Fibroblast of the aortic adventitia (primary cell): Measurements from ENCODE around the gene CPT1B. TPM values are rescaled to one million over a fixed set of nuclear protein-coding genes. Genes with fewer than 3 reads are reported as not detected.

Source experiments
- DNase-seq: peaks from one replicate; pipeline ENCODE4 v3.0.0-alpha.2; 2010; ENCODE audit warnings: low read depth
- H3K4me3 ChIP-seq: 2 replicates; pipeline ENCODE4 v1.5.1; 2011; ENCODE audit warnings: low read depth, mild to moderate bottlenecking, control low read depth, low read length, moderate library complexity
- total RNA-seq: library from RNA; depleted of rRNA; stranded (reverse); fragments of >200 nt; gene quantifications from 2 replicates; pipeline ENCODE4 v1.2.3, GENCODE V29; 2012; ENCODE audit warnings: low replicate concordance
- TF ChIP-seq, protein P1 (sequence below): IDR thresholded peaks from 2 replicates; pipeline ENCODE4 v1.5.1; 2011; ENCODE audit warnings: mild to moderate bottlenecking, low read length, control low read depth, inconsistent platforms; ENCODE audit not compliant: insufficient read depth

CPT1B gene
- total RNA-seq, 1 donor = 1.1 TPM

DNA sequence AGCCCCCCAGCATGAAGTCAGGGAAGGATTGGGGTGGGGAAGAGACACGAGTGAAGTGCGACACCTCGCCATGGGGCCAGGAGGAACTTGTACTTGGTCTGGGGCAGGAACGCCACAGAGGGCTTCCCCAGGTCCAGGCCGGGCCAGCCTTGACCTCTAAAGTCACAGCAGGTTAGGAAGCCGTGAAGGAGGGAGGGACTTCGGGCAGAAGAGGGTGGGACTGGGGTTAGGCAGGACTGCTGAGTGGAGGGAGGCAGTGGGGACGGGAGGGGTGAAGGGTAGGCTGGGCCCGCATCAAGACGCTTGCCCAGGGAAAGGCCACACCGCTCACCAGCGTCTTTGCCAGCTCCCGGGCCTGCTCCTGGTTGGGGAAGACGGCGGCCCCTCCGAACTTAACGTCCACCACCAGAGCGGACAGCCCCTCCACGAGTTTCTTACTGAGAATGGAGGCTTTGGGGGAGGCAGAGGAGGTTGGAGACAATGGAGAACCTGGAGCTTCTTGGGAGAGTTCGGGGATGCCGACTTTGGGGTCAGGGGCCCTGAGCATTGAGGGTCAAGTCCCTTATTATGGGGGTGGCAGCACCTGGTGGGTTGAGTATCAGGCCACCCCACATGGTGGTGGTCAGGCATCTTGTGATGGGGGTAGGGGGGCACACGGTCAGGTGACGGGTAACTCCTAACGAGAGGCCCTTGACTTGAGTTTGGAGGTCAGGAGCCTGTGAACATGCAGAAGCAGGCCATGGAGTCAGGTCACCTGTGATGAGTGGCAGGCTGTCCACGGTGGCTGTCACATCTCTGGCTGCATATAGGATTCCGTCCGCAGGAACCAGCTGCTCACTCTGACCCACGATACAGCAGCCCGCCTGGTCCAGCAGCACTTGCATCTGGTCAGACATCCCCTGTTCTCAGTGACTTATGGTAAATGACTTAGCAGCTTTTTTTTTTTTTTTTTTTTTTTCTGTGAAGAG, 51.1 kb downstream of the CPT1B start:
- TF ChIP-seq, protein P1, sequence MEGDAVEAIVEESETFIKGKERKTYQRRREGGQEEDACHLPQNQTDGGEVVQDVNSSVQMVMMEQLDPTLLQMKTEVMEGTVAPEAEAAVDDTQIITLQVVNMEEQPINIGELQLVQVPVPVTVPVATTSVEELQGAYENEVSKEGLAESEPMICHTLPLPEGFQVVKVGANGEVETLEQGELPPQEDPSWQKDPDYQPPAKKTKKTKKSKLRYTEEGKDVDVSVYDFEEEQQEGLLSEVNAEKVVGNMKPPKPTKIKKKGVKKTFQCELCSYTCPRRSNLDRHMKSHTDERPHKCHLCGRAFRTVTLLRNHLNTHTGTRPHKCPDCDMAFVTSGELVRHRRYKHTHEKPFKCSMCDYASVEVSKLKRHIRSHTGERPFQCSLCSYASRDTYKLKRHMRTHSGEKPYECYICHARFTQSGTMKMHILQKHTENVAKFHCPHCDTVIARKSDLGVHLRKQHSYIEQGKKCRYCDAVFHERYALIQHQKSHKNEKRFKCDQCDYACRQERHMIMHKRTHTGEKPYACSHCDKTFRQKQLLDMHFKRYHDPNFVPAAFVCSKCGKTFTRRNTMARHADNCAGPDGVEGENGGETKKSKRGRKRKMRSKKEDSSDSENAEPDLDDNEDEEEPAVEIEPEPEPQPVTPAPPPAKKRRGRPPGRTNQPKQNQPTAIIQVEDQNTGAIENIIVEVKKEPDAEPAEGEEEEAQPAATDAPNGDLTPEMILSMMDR = peak; percentile 0
- DNase-seq = peak; percentile 43

DNA sequence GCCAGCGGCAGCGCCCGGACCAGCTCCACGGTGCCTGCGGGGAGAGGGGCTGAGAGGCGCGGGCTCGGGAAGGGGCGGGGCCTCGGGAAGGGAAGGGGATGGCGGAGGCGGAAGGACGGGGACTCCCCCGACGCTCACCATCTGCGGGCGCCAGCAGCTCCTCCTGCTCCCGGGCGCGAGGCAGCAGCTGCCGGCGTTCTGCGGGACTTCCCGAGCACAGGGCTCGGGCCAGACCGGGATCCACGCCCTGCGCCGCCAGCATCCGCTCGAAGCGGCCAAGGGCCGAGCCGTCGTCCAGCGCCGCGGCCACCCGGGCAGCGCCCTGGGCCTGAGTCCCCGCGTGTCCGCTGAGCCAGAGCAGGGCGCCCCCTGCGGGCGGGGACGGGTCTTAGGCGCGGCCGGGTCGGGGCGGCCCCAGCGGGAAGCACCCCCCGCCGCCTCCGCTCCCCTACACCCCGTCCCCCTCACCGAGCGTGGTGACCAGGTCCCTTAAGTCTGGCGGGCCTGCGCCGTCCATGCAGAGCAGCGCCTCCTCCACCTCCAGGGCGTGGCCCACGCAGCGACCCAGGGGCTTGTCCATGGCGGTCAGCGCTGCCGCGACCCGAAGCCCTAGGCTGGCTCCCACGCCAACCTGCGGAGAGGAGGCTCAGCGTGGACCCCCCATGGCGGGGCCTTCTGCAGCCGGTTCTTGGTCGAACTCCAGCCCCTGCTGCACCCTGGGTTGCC, 52.0 kb downstream of the CPT1B start:
- DNase-seq = peak; percentile 64

More for the DNA sequence above, 51.1 kb downstream of the CPT1B start:
- peak overlapping the region; percentile 77 for H3K4me3 ChIP-seq

DNA sequence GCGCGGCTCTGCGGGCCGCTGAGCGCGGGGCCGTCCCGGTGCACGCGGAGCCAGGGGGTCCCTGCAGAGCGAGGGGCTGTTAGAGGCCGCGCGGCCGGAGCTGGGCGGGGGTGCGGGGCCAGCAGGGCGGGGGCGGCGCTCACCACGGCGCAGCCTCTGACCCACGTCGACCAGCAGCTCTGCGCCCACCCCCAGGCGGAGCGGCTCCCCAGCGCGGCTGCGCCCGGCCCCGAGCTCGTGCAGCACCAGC, 52.4 kb downstream of the CPT1B start:
- no peak for DNase-seq
- peak overlapping the region; percentile 77 for H3K4me3 ChIP-seq
- TF ChIP-seq, protein P1 = no peak

More for the DNA sequence above, 52.0 kb downstream of the CPT1B start:
- peak overlapping the region; percentile 77 for H3K4me3 ChIP-seq
- TF ChIP-seq, protein P1 = peak; percentile 49

DNA sequence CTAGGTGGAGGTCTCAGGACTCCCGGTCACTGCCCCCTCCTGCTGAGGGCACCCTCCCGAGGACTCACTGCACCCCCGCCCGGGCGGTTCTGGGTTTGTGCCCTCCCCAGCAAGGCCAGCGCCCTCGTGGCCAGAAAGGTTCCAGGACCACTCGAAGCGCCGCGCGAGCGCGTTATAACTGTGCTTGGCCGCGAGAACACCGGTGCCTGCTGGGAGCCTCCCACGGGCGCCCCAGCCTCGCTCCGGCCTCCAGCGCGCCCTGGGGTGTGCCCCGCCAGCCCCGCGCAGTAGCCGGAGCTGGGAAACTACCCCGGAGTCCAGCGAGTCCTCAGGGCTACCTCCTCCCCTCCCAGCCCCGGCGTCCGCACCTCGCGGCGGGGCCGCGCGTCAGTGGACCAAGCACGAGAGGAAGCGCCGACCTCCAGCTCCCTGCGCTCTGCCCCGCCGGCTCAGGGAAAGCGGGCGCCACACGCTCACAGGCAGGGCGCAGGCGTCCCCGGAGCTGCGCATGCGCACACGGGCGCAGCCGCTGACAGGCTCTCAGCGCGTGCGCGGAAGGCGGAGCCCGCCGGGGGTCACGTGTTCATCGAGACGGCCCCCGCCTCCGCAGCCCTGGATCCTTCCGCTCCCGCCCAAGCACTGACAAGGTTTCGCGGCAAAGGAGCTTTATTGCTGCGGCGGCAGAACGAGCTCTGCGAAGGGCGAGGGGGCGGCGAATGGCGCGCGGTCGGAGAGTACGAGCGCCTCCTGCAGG, 52.9 kb downstream of the CPT1B start, which contains the start of gene SCO2:
TSS of gene SCO2 (minus strand) at position 495 of the 754 bp plus-strand sequence. CDS start 1,187 bp downstream, outside the sequence.
- peak; percentile 95 for DNase-seq
- peak within 1 kb of the TSS; percentile 77 for H3K4me3 ChIP-seq
- TF ChIP-seq, protein P1 = peak; percentile 45

DNA sequence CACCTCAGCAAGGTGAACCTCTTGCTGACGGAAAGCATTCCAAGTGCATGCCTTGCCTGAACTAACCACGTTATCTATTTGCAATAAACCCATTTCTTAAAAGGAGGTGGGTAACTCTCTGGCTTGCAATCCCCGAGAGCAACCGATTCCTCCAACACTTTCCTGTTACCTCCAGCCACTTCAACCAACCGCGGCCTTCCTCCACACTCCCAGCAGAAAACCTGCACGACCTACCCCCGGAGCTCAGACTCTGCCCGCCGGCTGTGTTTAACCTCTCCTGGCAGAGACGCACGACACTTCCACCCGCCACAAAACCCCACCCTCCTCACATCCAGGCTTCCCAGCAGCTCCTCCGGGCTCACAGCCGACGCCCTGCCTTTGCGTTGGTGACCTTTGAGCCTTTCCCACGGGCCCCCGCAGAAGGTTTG, 53.5 kb downstream of the CPT1B start:
- H3K4me3 ChIP-seq = peak overlapping the region; percentile 77
- TF ChIP-seq, protein P1 = no peak
- no peak for DNase-seq
